ENCODE measurements around the gene PREX1.

PREX1 gene

DNA sequence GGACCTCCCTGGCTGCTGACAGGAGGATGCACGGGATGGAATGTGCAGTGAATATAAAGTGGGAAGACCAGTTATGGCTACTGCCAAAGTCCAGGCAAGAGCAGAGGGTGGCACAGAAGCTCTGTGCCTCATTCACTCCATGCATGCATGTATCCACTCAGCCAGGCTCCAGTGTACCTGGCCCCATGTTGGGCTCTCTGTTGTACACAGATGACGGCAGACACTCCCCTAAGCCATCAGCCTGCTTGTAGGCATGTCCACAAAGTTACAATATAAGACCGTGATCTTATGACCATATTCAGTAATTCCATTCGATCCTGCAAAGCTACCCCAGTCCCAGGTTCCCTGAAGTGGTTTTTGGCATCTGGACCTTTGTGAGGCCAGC, 116.8 kb downstream of the PREX1 start:
- Histone ChIP-seq H4K20me1 (peaks cover 0 to 100% (median 0%) of the 10 kb centered on the region in 11 experiments; a peak in 6 of 22 replicates), H3K27ac (0 out of 22 replicates have a peak overlapping the region, but pooled peaks of 1 of the 11 experiments have one; percentile 76), H3K9ac (no peak overlapping the region), H3K36me3 (peaks cover 0 to 69% (median 15%) of the 10 kb centered on the region in 11 experiments; a peak in 13 of 22 replicates), H3K4me1 (peaks cover 59 to 100% (median 99%) of the 10 kb centered on the region in 10 experiments), H3K27me3 (no peaks in the 10 kb centered on the region), H3K4me3 (no peak overlapping the region), H3K9me3 (replicated peaks in 1 of 11) (no peaks in the 10 kb centered on the region), H3K4me2 (peak overlapping the region in 7 of 11 experiments; percentile 71 to 88 (median 83); a peak in 11 of 22 replicates)
- TF ChIP-seq Cebpa-rat (IDR thresholded peaks at IDR 0.05), result no peak

- TF ChIP-seq Cebpa-rat (IDR thresholded peaks at IDR 0.05), result no peak
- Histone ChIP-seq H3K27me3 (no peaks in the 10 kb centered on the region), H4K20me1 (peaks cover 0 to 100% (median 0%) of the 10 kb centered on the region in 11 experiments; a peak in 6 of 22 replicates), H3K9me3 (replicated peaks in 1 of 11) (no peaks in the 10 kb centered on the region), H3K27ac (peak overlapping the region in 2 of 11 experiments; percentile 24 to 31; a peak in 1 of 22 replicates), H3K4me1 (peaks cover 59 to 100% (median 99%) of the 10 kb centered on the region in 10 experiments), H3K4me2 (peak overlapping the region in 10 of 11 experiments; percentile 3 to 85 (median 64); a peak in 18 of 22 replicates), H3K9ac (no peak overlapping the region), H3K4me3 (no peak overlapping the region), H3K36me3 (peaks cover 0 to 70% (median 18%) of the 10 kb centered on the region in 11 experiments; a peak in 13 of 22 replicates)
These were observed 117.3 kb downstream of the PREX1 start for GRCh38 chr20:48710341-48711043.

DNA sequence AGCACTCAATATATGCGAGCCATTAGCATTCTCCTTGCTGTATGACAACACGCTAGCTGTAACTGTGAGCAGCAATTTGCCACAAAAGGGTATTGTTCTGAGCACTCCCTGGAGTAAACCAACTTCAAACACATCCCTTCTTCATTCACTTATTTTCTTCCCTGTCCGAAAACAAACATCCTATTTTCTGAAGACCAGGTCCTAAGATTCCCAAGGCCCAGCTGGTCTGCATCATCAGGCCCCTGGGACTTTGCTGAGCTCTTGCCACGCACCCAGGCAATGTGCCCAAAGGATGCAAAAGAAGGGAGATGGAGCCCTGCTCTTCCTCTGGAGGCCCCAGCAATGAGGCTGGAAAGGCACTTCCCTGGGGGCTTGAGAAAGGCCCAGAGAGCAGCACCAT, 118.1 kb downstream of the PREX1 start:
- Histone ChIP-seq H3K4me1 (peaks cover 61 to 100% (median 99%) of the 10 kb centered on the region in 10 experiments), H3K4me2 (peak overlapping the region; percentile 3 to 84 (median 56); a peak in 19 of 22 replicates), H3K27ac (peak overlapping the region in 2 of 11 experiments; percentile 24 to 31; a peak in 3 of 22 replicates), H3K9ac (no peak overlapping the region), H3K27me3 (no peaks in the 10 kb centered on the region), H3K36me3 (peaks cover 0 to 68% (median 18%) of the 10 kb centered on the region in 11 experiments; a peak in 13 of 22 replicates), H4K20me1 (peaks cover 0 to 100% (median 0%) of the 10 kb centered on the region in 11 experiments; a peak in 6 of 22 replicates), H3K4me3 (no peak overlapping the region), H3K9me3 (replicated peaks in 1 of 11) (no peaks in the 10 kb centered on the region)
- TF ChIP-seq Cebpa-rat (IDR thresholded peaks at IDR 0.05), result no peak

- H3K9me3 ChIP-seq (replicated peaks in 1 of 11), result no peaks in the 10 kb centered on the region
- peak overlapping the region in 9 of 11 experiments; percentile 3 to 84 (median 59); a peak in 18 of 22 replicates for H3K4me2 ChIP-seq
- TF ChIP-seq Cebpa-rat (IDR thresholded peaks at IDR 0.05), result no peak
- H3K9ac ChIP-seq, result peak overlapping the region in 1 of 11 experiments; percentile 24; a peak in 2 of 22 replicates
- H3K4me1 ChIP-seq, result peaks cover 66 to 100% (median 99%) of the 10 kb centered on the region in 10 experiments
- H4K20me1 ChIP-seq, result peaks cover 0 to 100% (median 0%) of the 10 kb centered on the region in 11 experiments; a peak in 6 of 22 replicates
- H3K27ac ChIP-seq, result peak overlapping the region in 6 of 11 experiments; percentile 17 to 40 (median 24); a peak in 6 of 22 replicates
- no peak overlapping the region for H3K4me3 ChIP-seq
- H3K27me3 ChIP-seq, result no peaks in the 10 kb centered on the region
- peaks cover 0 to 70% (median 18%) of the 10 kb centered on the region in 11 experiments; a peak in 13 of 22 replicates for H3K36me3 ChIP-seq
These were observed 118.6 kb downstream of the PREX1 start for GRCh38 chr20:48709058-48709691.

GRCh38 chr20:48708630-48709029, 119.2 kb downstream of the PREX1 start:
- peaks cover 72 to 100% (median 99%) of the 10 kb centered on the region in 10 experiments for H3K4me1 ChIP-seq
- H3K9me3 ChIP-seq (replicated peaks in 1 of 11), result no peaks in the 10 kb centered on the region
- peaks cover 0 to 100% (median 0%) of the 10 kb centered on the region in 11 experiments; a peak in 7 of 22 replicates for H4K20me1 ChIP-seq
- H3K36me3 ChIP-seq, result peaks cover 0 to 75% (median 18%) of the 10 kb centered on the region in 11 experiments; a peak in 13 of 22 replicates
- H3K27me3 ChIP-seq, result no peaks in the 10 kb centered on the region
- peak overlapping the region in 1 of 11 experiments; percentile 24; a peak in 3 of 22 replicates for H3K9ac ChIP-seq
- H3K4me3 ChIP-seq, result no peak overlapping the region
- peak overlapping the region in 6 of 11 experiments; percentile 17 to 40 (median 24); a peak in 6 of 22 replicates for H3K27ac ChIP-seq
- no peak for TF ChIP-seq Cebpa-rat (IDR thresholded peaks at IDR 0.05)
- peak overlapping the region in 8 of 11 experiments; percentile 6 to 84 (median 65); a peak in 11 of 22 replicates for H3K4me2 ChIP-seq

DNA sequence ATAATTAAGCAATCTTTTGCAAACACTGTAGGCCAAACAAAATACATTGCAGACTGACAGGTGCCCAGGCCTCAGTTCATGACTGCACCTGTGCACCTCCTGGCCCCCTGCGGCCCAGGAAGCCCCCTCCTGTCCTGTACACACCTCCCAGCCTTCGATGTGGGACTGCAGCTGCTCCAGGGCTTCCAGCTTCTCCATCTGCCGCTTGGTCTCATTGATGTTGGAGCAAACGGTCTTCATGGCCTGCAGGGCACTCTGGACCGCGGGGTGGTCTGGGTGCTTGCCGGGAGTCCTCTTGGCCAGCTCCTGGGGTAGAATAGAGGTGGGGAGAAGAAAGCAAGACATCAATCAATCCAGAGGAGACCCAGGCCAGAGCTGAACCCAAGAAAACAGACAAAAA, 119.7 kb downstream of the PREX1 start:
- H3K9me3 ChIP-seq (replicated peaks in 1 of 11), result no peaks in the 10 kb centered on the region
- peaks cover 77 to 100% (median 99%) of the 10 kb centered on the region in 10 experiments for H3K4me1 ChIP-seq
- no peaks in the 10 kb centered on the region for H3K27me3 ChIP-seq
- peaks cover 0 to 100% (median 0%) of the 10 kb centered on the region in 11 experiments; a peak in 7 of 22 replicates for H4K20me1 ChIP-seq
- H3K4me2 ChIP-seq, result peak overlapping the region in 6 of 11 experiments; percentile 0 to 84 (median 65); a peak in 4 of 22 replicates
- H3K36me3 ChIP-seq, result peaks cover 0 to 80% (median 18%) of the 10 kb centered on the region in 11 experiments; a peak in 13 of 22 replicates
- peak overlapping the region in 1 of 11 experiments; percentile 24; a peak in 2 of 22 replicates for H3K9ac ChIP-seq
- no peak overlapping the region for H3K4me3 ChIP-seq
- H3K27ac ChIP-seq, result peak overlapping the region in 5 of 11 experiments; percentile 17 to 40 (median 21); a peak in 3 of 22 replicates
- TF ChIP-seq Cebpa-rat (IDR thresholded peaks at IDR 0.05), result no peak

DNA sequence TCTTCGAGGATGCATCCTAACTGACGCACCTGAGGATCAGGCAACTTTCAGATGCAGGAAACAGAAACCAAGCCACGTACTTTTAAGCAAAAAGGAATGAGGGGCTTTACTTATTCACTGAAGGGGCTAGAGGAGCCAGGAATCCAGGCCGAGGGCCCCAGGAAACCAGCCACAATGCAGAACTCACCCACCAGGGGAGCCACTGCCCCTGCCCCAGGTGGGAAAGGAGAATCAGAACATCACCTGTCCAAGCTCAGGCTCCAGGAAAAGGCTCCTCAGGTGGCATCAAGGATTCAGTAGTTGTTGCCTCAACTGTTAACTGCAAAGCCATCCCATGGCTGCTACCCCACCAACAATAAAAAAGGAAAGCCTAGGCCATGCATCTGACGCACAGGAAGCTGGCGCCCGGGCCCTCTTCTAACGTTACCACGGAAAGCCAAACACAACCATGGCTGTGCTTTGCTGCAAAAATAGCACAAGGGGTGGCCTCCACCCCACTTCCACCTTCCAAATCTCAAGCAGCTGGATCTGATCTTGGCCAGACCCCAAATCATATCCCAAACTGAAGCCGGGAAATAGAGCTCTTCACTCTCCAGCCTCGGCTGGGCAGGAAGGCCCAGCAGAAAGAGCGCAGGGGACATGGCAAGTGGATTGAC, 121.0 kb downstream of the PREX1 start:
- peak overlapping the region in 7 of 11 experiments; percentile 0 to 31 (median 20); a peak in 8 of 22 replicates for H3K9ac ChIP-seq
- peak overlapping the region; percentile 60 to 89 (median 82) for H3K4me2 ChIP-seq
- peaks cover 0 to 100% (median 0%) of the 10 kb centered on the region in 11 experiments; a peak in 7 of 22 replicates for H4K20me1 ChIP-seq
- peak overlapping the region in 1 of 10 experiments; percentile 10; a peak in 2 of 20 replicates for H3K4me3 ChIP-seq
- no peaks in the 10 kb centered on the region for H3K9me3 ChIP-seq (replicated peaks in 1 of 11)
- no peak for TF ChIP-seq Cebpa-rat (IDR thresholded peaks at IDR 0.05)
- H3K27me3 ChIP-seq, result no peaks in the 10 kb centered on the region
- peak overlapping the region in 10 of 11 experiments; percentile 12 to 69 (median 46); a peak in 16 of 22 replicates for H3K27ac ChIP-seq
- peaks cover 78 to 99% (median 97%) of the 10 kb centered on the region in 10 experiments for H3K4me1 ChIP-seq
- H3K36me3 ChIP-seq, result peaks cover 0 to 93% (median 18%) of the 10 kb centered on the region in 11 experiments; a peak in 13 of 22 replicates
